Hematopoietic multipotent progenitor cell (in vitro differentiated cells): Measurements from ENCODE around the gene TSHZ2. TPM values are rescaled to one million over a fixed set of nuclear protein-coding genes. Genes with fewer than 3 reads are reported as not detected.

Source experiments
- small RNA-seq: library from RNA; depleted of rRNA; stranded (forward); fragments of <200 nt; gene quantifications from one replicate; pipeline ENCODE3, GENCODE V24; 2012
- total RNA-seq: library from RNA; depleted of rRNA; stranded (reverse); fragments of >200 nt; gene quantifications from one replicate; pipeline ENCODE4 v1.2.3, GENCODE V29; 2012

TSHZ2 gene
- total RNA-seq, 1 donor = under 0.01 TPM

Small RNAs within 50 kb of the gene (small RNA-seq; reads per million reads assigned to genes)
- gene RF00019 = not detected
